Stimulated activated naive CD4-positive, alpha-beta T cell (primary cell): ENCODE results near the gene KNSTRN.
A peak's percentile ranks its signal among the peaks of the same experiment; 100 is the strongest.

ENCODE experiments used
- DNase-seq, 6 experiments: peaks; one replicate each; lab custom pipeline; 2025; lab: John Stamatoyannopoulos, UW

The KNSTRN gene

DNA sequence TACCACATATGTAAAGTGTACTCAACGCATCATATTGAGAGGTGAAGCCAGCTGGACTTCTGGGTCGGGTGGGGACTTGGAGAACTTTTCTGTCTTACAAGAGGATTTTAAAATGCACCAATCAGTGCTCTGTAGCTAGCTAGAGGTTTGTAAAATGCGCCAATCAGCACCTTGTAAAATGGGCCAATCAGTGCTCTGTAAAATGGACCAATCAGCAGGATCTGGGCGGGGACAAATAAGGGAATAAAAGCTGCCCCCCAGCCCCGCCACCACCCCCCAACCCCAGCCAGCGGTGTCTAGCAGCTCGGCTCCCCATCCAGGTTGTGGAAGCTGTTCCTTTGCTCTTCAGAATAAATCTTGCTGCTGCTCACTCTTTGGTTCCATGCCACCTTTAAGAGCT is 16.8 kb downstream of the KNSTRN start:
- DNase-seq: no peak

DNA sequence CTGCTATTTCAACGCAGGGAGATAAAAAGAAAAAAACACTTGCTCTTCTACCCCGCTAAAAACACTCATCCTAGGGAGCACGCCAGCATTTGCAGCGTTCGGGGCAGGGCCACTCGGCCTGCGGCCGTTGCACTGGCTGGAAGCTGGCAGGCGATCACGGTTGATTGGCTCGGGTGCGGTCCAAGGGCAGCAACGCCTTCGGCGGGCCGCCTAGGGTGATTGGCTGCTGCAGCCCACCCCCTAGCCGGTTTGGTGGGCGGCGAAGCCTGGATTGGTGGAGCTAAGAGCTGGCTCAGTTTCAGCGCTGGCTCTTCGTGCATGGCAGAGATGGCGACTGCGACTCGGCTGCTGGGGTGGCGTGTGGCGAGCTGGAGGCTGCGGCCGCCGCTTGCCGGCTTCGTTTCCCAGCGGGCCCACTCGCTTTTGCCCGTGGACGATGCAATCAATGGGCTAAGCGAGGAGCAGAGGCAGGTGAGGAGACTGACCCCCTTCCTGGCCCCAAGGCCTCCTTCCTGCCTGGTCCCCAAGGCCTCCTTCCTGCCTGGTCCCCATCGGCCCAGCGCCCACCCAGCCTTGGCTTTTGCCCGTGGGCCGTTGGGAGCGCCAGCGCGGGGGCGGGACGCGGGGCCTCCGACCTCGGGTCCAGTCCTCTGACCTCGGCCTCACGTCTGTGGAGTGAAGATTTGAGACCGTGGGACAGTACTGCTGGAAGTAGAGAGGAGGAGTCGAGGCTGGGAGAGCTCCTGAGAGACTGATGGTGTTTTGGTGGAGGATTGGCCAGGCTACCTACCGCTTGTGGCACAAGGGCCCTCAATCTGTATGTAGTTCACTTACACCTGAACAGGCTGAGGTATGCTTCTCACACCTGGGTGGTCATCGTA is 23.2 kb downstream of the KNSTRN start, which contains the start of gene IVD:
Gene IVD, plus strand, starts transcription at position 295 of the 881 bp plus-strand sequence. Its CDS starts 33 bp downstream, at position 328.
- peak; percentile 70 to 83 (median 78) for DNase-seq

DNA sequence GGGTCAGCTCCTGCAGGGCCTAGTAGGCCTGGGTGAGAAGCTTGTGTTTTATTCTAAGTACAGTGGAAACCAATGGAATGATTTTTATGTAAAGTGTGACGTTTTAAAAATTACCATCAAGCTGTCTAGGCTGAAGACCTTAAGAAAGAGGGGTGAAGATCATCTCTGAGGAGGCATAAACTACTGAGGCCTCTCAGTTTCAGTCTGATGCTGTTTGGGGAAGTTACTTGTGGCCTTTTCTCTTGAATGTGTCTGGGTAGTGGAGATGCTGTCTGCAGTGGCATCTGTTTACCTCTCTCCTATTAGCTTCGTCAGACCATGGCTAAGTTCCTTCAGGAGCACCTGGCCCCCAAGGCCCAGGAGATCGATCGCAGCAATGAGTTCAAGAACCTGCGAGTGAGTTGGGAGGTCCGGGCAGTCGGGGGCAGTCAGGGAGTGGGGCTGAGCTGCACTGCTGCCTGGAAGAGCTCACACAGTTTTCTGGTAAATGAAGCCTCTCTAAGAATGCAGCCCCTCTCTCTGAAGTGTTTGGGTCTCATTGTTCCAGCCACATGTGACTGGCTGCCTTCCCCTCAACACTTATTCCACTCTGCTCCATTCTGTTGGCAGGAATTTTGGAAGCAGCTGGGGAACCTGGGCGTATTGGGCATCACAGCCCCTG is 24.9 kb downstream of the KNSTRN start:
- no peak for DNase-seq

DNA sequence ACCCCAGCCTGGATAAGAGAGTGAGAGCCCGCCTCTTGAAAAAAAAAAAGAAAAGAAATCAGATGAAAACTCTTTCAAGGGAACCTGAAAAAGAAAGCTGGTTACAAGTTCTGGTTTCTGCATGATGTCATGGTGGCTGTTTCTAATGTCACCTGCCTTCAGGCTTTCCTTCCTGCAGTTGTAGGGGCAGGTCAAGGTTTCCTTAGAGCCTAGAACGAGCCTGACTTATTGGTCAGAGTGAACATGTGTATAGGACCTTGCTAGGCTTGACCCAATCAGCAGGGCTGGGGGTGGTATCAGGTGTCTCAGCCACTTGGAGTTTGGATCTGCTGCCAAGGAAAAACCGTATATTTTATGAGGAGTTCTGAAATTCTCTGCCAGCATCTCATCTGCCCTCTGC is 26.8 kb downstream of the KNSTRN start:
- no peak for DNase-seq

DNA sequence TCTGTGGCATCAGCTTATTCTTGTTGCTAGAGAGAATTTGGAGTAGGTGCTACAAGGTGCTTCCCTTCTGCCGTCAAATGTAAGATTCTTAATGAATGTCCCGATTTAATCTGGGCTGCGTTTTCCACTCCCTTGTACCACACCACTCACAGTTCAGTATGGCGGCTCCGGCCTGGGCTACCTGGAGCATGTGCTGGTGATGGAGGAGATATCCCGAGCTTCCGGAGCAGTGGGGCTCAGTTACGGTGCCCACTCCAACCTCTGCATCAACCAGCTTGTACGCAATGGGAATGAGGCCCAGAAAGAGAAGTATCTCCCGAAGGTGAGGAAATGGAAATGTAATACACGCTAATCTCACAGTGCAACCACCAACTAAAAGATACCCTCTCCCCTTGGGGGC is 28.0 kb downstream of the KNSTRN start:
- no peak for DNase-seq

DNA sequence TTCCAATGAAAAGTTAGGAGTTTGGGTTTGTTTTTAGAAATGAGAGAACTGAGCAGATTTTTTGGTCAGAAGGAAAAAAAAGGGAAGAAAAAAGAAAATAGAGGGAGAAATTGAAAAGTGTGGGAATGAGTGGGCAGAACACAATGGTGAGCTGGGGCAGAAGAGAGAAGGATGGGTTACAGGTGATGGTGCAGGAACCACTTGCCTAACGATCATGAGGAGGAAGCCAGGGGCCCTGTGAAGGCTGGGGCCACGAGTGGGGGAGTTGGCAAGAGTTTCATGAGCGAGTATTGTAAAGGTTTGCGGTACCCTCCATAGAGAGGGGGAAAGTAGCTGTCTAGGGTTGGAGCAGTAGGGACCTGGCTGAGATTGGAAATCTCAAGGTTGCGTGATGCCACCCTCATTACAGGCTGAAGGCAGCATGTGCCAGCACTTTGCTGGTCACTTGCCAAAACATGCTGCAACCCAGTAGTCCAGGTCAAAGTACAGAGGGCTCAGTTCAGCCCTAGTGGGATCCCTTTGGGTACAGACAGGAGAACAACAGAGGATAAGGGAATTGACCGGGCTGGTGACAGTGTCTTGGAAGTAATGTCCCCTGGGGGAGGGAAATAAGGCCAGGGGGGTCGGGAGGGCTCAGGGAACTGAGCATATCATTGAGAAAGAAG is 29.7 kb downstream of the KNSTRN start:
- DNase-seq: no peak

DNA sequence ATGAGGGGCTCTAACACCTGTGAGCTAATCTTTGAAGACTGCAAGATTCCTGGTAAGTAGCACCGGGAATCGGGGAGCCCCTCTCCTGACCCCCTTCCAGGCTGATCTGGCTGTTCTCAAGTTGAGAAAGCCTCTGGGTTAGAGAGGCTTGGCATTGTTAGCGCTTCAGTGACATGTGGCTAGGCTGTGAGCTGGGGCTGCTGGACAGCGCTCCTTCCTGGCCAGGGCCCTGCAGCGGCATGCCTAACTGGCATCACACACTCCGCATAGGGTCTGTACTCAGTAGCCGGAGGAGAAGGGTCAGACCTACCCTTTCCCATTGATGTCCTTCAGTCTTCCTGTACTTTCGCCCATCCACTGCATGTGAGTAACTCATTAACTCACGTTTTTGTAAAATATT is 30.5 kb downstream of the KNSTRN start:
- no peak for DNase-seq

DNA sequence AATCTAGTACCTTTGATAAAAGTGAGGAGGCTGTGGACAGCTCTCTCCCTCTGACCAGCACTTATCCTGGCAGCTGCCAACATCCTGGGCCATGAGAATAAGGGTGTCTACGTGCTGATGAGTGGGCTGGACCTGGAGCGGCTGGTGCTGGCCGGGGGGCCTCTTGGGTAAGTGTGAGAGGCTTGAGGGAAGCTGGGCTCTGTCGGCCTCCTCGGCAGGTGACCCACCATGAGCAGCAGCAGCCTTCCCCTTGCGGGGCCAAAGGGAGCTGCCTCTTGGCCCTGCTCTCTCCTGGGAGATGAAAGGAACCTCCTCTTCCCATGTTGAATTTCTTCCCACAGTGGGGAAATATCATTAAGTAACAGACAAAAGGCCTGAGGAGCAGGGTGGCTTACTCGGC is 32.3 kb downstream of the KNSTRN start:
- DNase-seq: no peak

DNA sequence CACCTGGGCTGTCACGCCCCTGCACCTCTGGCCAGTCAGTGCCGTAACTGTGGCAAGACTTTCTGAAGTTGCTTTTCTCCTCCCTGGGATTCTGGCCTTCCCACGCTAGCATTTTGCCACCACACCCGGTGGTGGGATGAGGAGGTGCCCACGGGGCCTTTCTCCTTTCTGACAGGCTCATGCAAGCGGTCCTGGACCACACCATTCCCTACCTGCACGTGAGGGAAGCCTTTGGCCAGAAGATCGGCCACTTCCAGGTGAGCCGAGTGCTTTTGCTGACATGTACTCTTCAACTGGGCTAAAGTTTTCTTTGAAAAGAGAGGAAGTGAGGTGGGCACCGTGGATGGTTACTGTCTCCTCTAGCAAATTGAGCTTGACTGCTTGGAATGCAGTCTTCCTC is 32.7 kb downstream of the KNSTRN start:
- DNase-seq: no peak

DNA sequence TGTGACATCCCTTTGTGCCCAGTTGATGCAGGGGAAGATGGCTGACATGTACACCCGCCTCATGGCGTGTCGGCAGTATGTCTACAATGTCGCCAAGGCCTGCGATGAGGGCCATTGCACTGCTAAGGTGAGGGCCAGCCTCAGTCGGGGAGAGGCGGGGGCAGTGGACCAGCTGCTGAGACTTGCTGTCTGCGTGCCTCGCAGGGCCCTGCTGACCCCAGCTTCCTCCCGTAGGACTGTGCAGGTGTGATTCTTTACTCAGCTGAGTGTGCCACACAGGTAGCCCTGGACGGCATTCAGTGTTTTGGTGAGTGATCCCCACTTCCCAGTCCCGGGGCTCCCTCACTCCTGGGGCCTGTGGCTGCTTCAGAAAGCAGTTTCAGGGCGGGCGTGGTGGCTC is 33.5 kb downstream of the KNSTRN start:
- no peak for DNase-seq

DNA sequence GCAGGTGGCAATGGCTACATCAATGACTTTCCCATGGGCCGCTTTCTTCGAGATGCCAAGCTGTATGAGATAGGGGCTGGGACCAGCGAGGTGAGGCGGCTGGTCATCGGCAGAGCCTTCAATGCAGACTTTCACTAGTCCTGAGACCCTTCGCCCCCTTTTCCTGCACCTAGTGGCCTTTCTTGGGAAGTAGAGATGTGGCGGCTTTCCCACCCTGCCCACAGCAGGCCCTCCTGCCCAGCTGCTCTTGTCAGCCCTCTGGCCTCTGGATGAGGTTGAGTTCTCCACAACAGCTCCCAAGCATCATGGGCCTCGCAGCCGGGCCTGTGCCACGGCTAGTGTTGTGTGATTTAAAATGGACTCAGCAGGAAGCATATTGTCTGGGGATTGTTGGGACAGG is 35.6 kb downstream of the KNSTRN start:
- no peak for DNase-seq

DNA sequence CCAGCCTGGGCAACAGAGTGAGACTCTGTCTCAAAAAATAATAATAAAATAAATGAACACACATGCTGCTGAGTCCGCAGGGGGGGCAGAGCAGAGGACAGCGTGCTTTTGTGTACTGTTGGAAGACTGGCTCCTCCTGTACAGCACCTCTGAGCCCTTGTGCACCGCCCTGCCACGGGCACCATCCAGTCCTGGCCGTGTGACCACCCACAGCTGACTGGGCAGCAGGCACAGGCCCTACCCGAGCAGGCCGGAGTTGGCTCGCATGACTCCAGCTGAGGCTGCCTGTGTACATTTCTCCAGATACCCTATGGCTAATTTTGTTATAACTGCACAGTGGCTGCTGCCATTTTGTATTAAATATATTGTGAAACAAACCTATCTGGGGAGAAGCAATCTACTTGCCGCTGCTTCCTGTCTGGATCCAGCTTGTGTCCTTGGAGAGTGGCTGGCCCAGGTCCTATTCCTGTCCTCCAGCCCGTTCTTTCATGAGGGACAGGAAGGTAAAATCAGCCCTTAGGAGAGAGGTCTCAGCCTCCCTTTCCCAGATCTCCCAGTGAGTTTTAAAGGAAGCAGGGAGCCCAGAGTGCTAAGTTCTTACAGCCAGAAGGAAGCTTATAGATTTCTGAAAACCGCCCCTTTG is 37.7 kb downstream of the KNSTRN start:
- no peak for DNase-seq

DNA sequence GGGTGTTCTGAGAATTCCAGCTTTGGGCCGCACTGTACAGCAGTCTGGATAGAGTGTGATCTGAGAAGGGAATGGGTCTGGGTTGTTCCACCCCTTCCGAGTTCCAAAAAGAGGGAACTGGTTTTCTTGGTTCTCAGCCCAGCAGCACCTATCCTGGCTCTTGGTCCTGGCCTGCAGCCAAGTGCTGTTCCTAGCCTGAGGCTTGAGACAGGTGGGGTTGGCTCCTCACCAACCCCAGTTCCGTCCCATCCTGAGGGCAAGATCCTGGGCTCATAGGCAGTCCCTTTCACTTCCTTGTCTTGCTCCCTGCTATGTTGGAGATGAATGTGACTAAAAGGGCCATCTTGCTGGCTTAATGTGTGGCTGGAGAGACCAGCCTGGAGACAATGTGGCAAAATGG is 38.3 kb downstream of the KNSTRN start:
- no peak for DNase-seq

DNA sequence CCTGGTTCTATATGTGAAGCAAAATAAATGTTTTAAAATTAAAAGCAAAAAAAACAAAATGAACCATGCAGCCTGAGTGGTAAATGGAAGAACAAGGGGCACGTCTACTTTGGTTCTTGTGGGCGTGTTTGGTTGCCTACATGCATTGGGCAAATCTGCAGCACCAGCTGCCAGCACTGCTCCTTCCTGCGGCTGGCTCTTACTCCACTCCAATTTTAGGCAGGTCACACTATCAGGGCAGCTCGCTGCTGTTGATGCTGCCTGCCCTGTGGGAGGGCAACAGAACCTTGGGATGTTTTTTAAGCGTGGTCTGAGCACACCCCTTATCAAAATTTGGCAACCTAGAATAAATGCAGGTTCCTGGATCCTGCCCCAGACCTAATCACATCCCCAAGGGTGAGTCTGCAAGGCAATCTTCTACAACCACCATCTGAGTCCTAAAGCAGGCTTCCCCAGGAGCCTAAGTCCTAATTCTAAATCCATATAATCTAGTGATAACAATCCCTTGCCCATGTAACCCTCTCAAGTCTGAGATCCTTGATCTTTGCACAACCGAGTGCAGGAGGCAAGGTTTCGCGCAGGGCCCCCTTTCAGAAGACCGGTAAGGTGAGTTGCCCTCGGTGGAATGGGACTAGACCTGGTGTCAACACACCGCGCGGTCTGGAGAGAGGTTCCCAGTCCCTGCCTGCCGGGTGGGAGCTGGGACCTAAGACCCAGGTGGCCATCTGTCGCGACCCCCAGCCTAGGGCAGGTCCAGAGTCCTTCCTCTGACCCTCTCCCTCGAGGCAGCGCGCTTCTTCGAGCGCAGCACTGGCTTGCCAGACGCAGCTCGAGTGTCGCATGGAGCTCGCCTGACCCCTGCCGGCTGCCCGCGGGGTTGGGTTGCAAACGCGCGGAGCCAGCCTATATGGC is 39.0 kb downstream of the KNSTRN start:
- peak; percentile 55 to 82 (median 71) for DNase-seq

DNA sequence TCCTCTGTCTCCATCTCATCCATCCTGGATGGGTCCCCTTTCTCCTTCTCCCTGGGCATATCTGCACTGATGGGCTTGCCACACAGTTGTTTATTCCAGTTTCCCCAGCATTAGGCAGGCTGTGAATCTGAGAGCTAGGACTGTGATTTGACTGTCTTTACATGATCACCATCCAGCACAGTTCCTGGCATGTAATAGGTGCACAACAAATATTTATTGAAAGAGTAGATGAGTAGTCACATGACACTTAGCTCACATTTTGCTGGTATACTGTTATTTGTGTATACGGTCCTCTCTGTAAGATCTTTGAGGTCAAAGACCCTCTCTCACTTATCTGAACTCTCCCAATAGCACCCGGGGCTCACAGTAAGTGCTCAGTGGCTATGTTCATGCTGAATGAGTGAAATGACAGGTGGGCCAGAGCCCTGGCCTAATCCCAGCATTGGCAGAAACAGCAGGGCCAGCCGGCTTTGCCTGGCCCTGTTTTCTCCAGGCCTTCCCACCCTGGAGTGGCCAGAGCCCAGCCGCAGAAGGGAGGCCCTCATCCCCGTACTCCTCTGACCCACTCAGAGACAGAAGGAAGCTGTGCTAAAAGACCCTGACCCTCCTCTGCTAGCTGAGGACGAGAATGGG is 42.1 kb downstream of the KNSTRN start:
- DNase-seq: no peak

DNA sequence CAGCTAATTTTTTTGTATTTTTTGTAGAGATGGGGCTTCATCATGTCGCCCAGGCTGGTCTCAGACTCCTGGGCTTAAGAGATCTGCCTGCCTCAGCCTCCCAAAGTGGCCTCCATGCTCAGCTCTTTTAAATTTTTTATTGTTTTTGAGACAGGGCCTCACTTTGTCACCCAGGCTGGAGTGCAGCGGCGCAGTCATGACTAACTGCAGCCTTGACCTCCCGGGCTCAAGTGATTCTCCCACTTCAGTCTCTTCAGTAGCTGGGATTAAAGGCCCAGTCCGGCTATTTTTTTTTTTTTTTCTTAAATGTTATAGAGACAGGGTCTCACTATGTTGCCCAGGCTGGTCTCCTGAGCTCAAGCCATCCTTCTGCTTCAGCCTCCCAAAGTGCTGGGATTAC is 43.2 kb downstream of the KNSTRN start:
- DNase-seq: no peak

DNA sequence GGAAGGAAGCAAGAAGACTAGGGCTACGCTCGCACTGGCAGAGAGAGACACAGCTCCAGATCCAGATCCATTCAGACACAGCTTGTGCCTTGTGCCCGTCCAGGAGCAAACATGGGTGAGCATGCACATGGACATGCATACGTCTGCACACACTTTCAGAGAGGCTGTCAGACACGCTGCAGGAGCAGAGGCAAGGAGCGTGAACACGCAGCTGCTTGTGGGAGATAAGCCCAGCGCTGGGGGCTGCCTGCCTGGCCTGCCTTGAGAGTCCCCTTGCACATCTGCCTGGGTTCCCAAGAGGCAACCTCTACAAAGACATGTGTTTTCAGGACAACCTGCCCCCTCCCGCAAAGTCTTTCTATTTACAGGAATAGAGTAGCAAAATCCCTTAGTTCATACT is 44.7 kb downstream of the KNSTRN start:
- DNase-seq: no peak

DNA sequence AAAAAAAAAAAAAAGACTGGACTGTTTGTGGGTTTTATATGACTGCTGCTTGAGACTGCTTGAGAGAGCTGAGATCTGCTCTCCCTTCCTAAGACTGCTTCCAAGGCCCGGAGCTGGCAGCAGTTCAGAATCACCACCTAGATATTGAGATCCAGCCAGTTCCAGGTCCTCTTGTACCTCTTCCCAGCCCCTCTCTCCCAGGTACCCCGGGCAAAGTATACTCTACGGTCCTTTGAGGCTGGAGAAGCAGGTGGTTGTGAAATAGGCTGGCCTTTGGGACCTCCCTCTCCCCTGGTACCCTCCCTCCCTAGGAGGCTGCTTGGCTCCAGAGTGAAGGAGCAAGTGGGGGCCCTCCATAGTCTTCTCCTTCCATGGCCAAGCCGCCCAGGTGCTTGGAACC is 45.7 kb downstream of the KNSTRN start:
- no peak for DNase-seq

DNA sequence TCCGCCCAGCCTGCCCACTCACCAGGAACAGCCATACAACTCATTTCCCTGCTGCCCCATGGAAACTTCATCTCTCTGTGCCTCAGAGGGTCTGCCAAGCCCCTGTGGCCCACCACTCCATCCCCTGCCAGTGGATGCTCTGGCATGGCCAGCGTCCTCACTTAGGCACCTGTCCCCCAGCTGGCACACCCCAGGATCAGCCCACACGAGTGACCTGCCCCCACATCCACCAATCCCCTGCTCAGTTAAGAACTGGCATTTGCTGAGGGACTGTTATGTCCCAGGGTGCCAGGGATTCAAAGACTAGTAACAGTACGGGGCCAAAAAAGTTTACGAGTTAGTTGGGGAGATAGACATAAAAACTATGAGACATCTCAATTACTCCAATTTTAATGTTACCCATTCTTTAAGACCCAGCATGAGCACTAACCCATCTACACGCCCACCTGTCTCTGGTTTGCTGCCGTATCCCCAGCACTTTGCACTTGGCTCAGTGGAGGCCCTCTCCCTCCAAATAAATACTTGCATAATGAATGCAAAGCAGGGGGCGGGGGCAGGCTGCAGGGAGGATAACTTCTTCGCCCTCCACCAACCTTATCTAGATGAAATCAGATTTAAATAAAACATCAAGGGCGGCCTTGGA is 46.7 kb downstream of the KNSTRN start:
- DNase-seq: no peak

DNA sequence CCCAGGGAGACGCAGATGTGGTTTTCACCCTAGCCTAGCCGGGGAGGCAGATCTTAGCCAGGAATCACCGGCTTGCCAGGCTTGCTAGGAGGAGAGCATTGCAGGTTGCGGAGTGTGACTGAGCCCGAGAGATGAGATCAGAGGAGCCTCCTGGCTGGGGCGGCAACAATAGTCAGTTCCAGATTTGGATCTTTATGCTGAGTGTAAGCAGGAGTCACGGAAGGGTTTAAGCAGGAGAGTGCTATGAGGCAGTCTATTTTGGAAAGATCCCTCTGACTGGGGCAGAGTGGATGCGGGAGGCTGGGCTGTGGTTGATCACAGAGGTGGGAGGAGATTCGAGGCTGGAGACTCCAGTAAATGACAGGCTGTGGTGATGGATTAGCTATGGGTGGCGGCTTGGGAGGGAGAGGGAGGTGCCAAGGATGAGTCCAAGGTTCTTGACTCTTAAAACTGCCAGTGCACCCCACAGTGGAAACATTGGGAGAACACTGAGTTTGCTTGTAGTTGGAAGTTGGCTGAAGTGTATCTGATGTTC is 47.8 kb downstream of the KNSTRN start:
- DNase-seq: no peak
